Right renal pelvis (tissue), 4 donors: ENCODE measurements around the gene PDXP. TPM values are rescaled to one million over a fixed set of nuclear protein-coding genes. Genes with fewer than 3 reads are reported as not detected.
"Not testable (repeated sequence)": the region's sequence is repeated elsewhere in the genome, so short reads cannot be mapped to it uniquely, and the experiment has no call there.

Source experiments
- DNase-seq, 4 donors: peaks; one replicate each; pipeline ENCODE4 v3.0.0-alpha.2; 2013; ENCODE audit warnings: low read depth in 4 of 4, low spot score in 3 of 4, missing footprints in 1 of 4
- polyA plus RNA-seq, 4 donors: library from polyadenylated mRNA; unstranded; fragments of 120-200 nt; gene quantifications; one replicate each; pipeline ENCODE4 v1.2.1, GENCODE V29; 2013; ENCODE audit not compliant: insufficient read length in 4 of 4

Gene PDXP
- polyA plus RNA-seq, 4 donors = 17.7 to 18.9 (median 18.4) TPM

DNA sequence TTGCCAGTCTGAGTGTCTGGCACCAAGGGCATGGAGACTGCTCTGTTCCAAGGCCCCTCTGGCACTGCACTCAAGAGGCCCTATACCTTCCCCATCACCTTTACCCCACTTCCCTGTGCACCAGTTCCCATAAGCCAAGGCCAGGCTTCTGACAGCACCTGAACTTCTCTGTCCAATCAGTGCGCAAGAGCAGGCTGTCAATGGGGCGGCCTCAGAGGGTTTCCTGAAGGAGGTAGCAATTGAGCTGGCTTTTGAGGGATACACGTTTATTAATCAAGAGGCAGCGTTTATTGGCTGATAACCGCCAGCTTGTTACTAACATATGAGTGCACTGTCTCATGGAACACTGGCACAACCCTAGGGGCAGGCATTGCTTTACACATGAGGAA, 17.0 kb upstream of the PDXP start:
- no peak for DNase-seq

DNA sequence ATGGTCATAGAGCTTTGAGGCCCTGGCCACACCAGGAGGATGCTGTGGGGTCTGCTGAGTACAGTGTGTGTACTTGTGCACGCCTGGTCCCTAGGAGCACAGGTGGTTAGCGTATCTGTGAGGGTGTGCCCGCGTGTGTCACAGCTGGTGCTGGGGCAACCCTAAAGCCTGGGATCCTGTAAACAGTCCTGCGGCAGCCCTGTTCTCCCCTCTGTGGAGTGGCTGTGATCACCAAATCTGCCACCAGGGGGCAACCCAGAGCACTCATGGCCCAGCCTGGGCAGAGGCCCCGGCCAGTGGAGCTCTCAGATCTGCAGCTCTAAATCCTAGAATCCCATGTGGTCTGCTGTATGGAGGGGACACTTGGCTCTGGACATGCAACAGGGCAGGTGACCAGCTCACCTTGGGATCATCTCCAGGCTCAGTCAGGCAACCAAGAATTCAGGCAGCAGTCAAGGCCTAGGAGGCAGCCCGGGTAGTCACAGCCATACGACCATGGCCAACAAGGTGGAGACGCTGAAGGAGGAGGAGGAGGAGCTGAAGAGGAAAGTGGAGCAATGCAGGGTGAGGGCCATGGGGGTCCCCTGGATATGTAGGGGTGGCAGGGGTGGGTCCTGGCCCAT, 15.2 kb upstream of the PDXP start:
- DNase-seq = no peak

DNA sequence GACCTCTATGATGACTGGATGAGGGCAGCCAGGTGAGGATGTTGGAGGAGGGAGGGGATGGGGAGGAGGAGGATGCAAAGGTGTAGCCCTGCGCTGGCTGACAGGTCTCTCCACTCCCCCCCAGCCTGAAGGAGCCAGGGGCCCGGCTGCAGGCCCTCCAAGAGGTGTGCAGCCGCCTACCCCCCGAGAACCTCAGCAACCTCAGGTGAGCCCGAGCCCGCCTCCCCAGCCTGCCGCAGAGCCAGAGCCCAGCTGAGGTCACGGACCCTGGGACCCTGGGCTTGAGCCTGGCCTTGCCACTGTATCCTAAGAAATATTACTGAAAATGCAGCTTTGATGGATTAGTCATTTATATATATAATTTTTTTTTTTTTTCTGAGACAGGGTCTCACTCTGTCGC, 11.2 kb upstream of the PDXP start:
- no peak for DNase-seq

DNA sequence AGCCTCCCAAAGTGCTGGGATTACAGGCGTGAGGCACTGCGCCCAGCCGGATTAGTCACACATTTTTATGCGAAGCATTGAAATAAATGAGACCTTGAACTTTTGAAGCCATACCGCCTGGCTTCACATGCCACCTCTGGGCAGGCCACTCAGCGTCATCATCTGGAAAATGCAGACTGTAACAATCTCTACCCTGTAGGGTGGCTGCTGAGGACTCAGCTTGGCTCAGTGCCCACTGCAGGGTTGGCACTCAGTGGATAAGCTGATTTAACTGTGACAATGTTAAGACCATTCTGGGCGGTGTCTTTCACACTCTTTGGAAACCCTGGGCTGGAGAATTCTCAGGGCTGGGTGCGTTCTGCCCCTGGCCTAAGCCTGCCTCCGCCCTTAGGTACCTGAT, 10.6 kb upstream of the PDXP start:
- DNase-seq = no peak

DNA sequence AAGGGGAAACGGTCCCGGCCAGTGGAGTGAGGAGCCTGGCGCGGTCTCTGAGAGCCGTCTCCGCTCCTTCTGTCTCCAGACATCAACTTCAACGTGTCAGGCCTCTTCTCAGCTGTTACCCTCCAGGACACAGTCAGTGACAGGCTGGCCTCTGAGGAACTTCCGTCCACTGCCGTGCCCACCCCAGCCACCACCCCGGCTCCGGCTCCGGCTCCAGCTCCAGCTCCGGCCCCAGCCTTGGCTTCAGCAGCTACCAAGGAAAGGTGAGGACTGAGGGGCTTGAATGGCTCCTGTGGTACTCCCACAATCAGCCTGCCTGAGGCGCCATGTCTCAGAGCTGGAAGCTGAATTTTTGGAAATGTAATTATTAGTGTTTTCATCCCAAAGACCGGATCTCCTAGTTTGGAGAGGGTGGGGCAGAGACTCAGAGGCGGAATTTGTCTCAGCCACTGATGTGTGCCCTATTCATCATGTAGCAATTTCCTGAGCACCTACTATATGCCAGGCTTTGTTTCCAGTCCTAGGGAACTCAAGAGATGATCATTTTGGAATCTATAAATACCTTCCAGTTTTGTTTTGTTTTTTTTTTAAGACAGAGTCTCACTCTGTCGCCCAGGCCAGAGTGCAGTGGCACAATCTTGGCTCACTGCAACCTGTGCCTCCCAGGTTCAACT, 7.9 kb upstream of the PDXP start:
- no peak for DNase-seq

DNA sequence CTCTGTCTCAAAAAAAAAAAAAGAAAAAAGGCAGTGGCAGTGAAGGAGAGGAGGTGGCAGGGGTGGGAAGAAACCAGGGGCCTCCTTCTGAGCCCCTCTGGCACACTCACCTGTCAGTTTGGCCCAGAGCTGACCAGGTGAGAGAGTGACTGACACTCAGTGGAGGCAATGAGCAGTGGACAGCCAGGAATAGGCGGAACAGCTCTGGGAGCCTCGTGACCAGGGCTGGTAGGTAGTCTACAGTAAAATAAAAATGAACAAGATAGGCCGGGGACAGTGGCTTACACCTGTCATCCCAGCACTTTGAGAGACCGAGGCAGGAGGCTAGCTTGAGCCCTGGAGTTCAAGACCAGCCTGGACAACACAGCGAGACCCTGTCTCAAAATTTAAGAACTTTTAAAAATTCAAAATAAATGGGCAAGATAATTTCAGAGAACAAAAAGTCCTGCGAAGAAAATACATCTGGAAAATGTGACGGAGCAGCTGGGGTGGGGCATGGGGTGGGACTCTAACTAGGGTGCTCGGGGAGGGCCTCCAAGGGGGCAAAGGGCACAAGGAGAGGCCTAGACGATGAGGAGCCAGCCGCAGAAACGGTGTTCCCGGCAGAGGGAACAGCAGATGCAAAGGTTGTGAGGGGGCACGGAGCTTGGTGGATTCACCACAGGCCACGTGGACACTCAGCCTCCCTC, 3.8 kb upstream of the PDXP start:
- DNase-seq = no peak

DNA sequence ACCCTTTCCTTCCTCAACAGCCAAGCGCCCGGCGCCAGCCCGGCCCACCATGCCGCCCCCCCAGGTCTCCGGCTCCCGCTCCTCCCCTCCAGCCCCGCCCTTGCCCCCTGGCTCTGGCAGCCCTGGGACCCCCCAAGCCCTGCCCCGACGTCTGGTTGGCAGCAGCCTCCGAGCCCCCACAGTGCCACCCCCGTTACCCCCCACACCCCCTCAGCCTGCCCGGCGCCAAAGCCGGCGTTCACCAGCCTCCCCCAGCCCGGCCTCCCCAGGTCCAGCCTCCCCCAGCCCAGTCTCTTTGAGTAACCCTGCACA, 3.3 kb upstream of the PDXP start:
- DNase-seq = no peak

DNA sequence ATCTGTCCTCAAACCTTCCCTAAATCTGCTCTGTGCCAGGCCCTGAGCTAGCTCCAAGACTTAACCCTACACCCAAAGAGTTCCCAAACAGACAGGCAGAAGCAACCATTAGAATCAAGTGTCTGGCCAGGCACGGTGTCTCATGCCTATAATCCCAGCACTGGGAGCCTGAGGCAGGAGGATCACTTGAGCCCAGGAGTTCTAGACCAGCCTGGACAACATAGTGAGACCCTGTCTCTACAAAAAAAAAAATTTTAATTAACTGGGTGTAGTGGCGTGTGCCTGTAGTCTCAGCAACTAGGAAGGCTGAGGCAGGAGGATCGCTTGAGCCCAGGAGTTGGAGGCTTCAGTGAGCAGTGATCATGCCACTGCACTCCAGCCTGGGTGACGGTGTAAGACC, 1.9 kb upstream of the PDXP start:
- DNase-seq = not testable (repeated sequence)

DNA sequence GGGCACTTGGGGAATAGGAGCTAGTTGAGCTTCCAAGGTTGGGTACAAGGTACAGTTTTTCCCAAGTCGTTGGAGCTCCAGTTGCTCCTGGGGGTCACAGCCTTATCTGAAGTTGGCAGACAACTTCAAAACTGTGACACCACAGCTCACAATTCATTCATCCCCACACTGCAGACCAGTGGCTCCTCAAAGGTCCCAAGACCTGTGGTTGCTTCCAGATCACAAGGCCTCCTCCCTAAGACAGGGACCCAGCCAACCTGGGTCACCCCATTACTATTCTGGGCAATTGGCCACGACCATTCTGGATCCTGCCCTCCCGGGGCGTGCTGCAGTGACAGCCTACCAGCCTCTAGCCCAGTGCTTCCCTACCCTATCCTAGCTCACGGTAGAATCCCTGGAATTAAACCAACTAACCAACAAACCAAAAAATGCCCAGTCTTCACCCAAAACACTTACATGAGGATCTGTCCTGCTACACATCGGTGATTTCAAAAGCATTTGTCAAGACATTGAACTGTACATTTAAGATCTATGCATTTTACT, 862 bp upstream of the PDXP start:
- no peak for DNase-seq

DNA sequence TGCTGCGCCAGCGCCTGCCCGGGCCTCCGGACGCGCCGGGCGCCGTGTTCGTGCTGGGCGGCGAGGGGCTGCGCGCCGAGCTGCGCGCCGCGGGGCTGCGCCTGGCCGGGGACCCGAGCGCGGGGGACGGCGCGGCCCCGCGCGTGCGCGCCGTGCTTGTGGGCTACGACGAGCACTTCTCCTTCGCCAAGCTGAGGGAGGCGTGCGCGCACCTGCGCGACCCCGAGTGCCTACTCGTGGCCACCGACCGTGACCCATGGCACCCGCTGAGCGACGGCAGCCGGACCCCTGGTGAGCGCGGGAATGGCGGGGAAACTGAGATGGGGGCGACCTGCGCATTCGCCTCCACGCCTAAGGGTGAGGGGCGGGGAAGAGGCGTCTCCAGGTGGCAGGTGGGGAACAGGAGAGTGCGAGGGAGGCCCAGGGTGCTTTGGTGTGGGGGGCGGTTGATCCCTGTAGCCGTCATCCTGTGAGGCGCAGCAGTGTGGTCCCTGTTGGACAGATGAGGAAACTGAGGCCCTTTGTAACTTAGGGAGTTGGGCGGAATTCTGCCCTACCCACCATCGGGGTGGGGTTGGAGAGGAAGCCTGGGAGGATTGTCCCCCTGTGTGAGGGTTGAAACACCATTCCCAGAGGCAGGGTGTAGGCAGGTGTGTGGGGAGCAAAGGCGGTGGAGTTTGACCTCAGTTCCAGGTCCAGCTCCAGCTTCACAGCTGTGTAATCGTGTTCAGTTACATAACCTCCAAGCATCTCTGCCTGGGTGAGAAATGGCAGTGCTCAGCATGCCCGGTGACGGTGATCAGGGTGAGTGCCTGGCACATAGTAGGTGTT, 758 bp downstream of the PDXP start:
- no peak for DNase-seq

DNA sequence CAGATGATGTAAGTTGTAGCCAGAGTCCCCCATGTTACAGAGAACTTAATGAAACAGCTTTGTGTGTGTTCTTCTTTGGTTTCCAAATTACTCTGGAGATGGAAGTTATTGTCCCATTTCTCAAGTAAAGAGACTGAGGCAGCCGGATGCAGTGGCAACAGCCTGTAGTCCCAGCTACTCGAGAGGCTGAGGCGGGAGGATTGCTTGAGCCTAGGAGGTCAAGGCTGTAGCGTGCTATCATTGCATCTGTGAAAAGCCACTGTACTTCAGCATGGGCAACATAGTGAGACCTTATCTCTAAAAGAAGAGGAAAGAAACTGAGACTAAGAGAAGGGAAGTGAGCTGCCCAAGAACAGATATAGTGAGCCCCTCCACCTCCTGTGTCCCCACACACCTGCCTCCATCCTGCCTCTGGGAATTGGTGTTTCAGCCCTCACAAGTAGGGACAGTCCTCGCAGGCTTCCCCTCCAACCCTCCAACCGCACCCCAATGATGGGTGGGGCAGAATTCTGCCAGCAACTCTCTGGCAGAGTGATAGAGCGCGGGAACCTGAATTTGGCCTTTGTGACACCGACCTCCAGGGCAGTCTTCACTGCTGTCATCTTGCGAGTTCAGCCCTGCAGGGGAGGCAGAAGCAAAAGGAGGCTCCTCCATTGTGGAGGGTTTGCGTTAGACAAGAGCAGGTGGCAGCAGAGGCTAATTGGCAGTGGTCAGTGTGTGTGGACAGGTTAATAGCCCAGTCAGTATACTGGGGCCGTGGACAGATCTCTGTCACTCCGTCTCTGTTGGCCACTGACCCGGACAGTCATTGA, 1.6 kb downstream of the PDXP start:
- no peak for DNase-seq

DNA sequence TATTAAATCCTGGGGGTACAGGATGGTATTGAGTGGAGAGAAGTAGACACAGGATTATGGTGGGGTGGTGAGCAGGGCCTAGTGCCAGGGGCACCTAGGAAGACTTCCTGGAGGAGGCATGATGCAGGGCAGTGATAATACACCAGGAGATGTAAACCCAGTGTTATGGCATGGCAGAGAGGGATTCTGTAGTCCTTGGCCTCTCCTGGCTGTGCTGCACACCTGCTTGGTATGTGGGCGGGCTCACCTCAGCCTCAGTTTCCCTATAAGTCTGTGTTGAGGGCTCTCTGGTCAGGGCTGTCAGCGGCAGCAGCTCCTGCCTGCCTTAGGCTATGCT, 2.2 kb downstream of the PDXP start:
- DNase-seq = no peak

DNA sequence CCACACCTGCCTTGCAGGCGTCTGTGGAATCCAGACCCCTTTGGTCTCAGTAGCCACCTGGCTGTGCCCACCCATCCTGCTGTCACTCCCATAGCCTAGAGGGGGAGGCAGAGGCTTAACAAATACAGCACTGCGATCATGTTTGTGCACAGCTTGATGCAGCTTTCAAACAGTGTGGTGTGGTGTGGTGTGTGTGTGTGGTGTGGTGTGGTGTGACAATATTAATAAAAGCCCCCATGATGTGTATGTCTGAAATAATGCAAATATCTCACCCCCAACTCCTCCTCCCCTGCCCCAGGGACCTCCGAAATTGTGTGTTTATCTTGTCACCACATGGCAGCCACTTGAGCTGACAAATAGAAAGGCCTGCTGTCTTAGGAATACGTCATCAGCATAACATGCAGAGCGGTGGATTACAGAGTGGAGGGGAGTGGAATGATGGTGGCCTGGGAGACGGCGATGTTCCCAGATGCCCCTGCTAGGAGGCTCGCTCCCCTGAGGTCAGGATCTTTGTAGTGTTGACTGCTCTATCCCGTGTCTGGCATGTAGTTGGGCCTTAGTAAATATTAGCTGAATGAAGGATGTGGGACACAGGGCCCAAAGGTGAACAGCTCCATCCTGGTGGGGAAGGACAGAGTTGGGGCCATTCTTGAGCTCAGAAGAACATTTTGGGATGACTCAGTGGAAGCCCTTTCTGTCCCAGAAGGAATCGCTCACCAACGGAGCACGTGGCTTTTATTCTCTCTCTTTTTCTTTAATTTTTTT, 2.8 kb downstream of the PDXP start:
- no peak for DNase-seq

DNA sequence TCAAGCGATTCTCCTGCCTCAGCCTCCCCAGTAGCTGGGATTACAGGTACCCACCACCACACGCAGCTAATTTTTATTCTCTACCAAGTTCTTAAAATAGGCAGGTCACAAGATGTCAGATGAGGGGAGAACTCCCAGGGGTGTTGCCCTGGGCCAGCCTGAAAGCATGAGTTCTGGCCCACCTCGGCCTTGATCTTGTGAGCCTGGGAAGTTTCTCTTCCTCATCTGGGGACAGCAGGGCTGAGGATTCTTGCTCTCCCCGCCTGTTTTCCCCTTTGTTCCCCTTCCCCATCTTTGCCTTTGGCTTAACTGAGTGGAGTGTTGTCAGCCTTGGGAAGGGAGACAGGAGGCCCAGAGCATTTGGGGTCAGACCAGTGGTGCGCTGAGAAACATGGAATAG, 3.5 kb downstream of the PDXP start:
- no peak for DNase-seq

DNA sequence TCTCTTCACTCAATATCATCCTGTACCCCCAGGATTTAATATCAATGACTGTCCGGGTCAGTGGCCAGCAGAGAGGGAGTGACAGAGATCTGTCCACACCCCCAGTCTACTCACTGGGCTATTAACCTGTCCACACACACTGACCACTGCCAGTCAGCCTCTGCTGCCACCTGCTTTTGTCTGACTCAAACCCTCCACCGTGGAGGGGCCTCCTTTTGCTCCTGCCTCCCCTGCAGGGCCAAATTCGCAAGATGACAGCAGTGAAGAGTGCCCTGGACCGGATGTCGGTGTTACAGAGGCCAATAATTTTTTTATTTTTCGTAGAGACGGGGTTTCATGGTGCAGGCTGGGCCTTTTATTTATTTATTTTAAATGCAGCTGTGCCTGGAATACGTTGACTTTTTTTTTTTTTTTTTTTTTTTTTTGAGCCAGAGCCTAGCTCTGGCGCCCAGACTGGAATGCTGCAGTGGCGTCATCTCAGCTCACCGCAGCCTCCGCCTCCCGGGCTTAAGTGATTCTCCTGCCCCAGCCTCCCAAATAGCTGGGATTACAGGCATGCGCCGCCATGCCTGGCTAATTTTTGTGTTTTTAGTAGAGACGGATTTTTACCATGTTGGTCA, 5.1 kb downstream of the PDXP start:
- DNase-seq = no peak

DNA sequence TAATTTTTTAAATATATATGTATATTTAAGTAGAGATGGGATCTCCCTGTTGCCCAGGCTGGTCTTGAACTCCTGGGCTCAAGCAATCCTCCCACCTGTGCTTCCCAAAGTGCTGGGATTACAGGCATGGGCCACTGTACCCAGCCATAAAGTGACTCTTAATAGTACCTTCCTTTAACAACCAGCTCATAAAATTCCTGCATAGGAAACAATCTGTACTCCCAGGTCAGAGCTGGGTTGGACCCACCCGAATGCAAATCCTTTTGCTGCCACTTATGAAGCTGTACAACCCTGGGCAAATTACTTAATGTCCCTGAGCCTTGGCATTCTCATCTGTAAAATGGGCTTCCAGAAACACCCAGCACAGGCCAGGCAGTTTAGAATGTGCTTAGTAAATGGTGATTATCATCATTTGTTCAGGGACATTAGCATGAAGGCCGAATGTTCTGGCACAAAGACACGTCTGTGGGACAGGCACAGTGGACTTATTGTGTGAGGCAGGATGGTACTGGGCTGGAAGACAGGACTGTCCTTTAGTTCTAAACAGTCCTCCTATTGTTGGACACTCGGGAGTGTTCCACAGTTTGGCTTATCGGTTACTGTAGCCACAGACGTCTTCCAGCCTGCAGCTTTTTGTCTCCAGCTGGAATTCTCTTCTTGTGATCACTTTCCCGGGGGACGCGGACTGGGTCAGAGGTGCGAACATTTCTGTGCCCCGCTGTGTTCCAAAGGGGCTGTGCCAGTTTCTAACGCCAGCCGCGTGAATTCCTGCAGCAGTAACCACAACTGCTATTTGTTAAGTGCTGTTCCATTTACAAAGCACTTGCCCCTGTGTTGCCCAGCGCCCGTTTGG, 6.0 kb downstream of the PDXP start:
- DNase-seq = no peak

DNA sequence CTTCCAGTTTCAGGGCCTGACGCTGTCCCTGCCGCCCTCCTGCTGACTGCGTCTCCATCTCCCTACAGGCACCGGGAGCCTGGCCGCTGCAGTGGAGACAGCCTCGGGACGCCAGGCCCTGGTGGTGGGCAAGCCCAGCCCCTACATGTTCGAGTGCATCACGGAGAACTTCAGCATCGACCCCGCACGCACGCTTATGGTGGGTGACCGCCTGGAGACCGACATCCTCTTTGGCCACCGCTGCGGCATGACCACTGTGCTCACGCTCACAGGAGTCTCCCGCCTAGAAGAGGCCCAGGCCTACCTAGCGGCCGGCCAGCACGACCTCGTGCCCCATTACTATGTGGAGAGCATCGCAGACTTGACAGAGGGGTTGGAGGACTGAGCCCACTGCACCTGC, 7.0 kb downstream of the PDXP start:
- DNase-seq = no peak

DNA sequence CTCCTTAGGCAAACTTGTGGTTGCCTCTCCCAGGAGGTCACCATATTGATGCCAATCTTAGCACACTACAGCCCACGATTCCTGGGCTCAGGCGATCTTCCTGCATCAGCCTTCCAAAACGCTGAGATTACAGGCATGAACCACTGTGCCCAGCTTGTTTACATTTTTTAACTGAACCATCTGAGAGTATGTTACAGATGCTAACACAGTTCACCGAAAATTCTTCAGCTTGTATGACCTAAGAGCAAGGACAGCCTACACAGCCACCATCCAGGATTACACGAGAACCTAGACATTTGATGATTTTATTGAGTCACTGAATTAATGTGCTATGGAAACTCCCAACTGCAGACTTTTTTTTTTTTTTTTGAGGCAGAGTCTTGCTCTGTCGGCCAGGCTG, 11.1 kb downstream of the PDXP start:
- no peak for DNase-seq
